ENCODE results near the gene CRLF3. TPM values are rescaled to one million over a fixed set of nuclear protein-coding genes. Genes with fewer than 3 reads are reported as not detected.

CRLF3 gene
- total and polyA plus RNA-seq, 10 of the 15 experiments (the other 5 are each of a cell fraction or from before 2014, with no cell fraction given) = 10.0 to 39.2 (median 26.7) TPM

DNA sequence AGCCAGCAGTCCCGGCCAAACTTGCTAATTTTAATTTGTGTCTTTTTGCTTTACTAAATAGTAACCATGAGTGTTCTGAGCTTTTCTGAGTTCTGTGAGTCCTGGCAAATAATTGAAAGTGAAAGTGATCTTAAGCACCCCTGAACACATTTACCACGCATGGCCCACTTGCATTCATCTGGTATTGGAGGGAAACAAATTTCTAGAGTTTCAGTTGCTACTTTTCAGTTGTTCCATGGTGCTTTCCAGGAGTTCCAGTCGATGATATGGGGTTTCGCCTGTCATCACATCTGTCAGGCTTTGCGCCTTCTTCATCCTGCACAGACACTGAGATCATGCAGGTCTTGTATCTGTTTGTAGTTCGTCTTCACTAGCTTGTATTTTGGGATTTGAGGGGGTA is 44.1 kb downstream of the CRLF3 start (continued):
- no peak for TF ChIP-seq BCLAF1 (IDR thresholded peaks at IDR 0.05)
- TF ChIP-seq BACH1 (IDR thresholded peaks at IDR 0.05; ENCODE audit: borderline replicate concordance) = no peak
- no peak for TF ChIP-seq EGR1 (IDR thresholded peaks at IDR 0.05; ENCODE audit: borderline replicate concordance in 1 of 2, low read depth in 2 of 2, low read length in 2 of 2)
- no peak for TF ChIP-seq KAT2A (conservative IDR thresholded peaks at IDR 0.05; ENCODE audit: control insufficient read depth, low read depth, low read length)
- TF ChIP-seq ZZZ3 (IDR thresholded peaks at IDR 0.05; ENCODE audit: control insufficient read depth, insufficient read length, low read depth) = no peak
- no peak for TF ChIP-seq CEBPZ (IDR thresholded peaks at IDR 0.05; ENCODE audit: low read depth, low read length)
- TF ChIP-seq IRF4 (IDR thresholded peaks at IDR 0.05; ENCODE audit: low read depth, low read length) = no peak; the same call in none of the 2 replicates
- TF ChIP-seq, protein P1, sequence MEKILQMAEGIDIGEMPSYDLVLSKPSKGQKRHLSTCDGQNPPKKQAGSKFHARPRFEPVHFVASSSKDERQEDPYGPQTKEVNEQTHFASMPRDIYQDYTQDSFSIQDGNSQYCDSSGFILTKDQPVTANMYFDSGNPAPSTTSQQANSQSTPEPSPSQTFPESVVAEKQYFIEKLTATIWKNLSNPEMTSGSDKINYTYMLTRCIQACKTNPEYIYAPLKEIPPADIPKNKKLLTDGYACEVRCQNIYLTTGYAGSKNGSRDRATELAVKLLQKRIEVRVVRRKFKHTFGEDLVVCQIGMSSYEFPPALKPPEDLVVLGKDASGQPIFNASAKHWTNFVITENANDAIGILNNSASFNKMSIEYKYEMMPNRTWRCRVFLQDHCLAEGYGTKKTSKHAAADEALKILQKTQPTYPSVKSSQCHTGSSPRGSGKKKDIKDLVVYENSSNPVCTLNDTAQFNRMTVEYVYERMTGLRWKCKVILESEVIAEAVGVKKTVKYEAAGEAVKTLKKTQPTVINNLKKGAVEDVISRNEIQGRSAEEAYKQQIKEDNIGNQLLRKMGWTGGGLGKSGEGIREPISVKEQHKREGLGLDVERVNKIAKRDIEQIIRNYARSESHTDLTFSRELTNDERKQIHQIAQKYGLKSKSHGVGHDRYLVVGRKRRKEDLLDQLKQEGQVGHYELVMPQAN (conservative IDR thresholded peaks at IDR 0.05) = no peak
- TF ChIP-seq, protein P2, sequence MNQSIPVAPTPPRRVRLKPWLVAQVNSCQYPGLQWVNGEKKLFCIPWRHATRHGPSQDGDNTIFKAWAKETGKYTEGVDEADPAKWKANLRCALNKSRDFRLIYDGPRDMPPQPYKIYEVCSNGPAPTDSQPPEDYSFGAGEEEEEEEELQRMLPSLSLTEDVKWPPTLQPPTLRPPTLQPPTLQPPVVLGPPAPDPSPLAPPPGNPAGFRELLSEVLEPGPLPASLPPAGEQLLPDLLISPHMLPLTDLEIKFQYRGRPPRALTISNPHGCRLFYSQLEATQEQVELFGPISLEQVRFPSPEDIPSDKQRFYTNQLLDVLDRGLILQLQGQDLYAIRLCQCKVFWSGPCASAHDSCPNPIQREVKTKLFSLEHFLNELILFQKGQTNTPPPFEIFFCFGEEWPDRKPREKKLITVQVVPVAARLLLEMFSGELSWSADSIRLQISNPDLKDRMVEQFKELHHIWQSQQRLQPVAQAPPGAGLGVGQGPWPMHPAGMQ (IDR thresholded peaks at IDR 0.05; ENCODE audit: borderline replicate concordance) = no peak
- TF ChIP-seq CREM (IDR thresholded peaks at IDR 0.05; ENCODE audit: low read depth) = peak; percentile 36; the same call in 1 of the 2 replicates
- no peak for TF ChIP-seq NFYB (IDR thresholded peaks at IDR 0.05; ENCODE audit: insufficient read depth, low read depth, low read length)
- TF ChIP-seq, protein P3, sequence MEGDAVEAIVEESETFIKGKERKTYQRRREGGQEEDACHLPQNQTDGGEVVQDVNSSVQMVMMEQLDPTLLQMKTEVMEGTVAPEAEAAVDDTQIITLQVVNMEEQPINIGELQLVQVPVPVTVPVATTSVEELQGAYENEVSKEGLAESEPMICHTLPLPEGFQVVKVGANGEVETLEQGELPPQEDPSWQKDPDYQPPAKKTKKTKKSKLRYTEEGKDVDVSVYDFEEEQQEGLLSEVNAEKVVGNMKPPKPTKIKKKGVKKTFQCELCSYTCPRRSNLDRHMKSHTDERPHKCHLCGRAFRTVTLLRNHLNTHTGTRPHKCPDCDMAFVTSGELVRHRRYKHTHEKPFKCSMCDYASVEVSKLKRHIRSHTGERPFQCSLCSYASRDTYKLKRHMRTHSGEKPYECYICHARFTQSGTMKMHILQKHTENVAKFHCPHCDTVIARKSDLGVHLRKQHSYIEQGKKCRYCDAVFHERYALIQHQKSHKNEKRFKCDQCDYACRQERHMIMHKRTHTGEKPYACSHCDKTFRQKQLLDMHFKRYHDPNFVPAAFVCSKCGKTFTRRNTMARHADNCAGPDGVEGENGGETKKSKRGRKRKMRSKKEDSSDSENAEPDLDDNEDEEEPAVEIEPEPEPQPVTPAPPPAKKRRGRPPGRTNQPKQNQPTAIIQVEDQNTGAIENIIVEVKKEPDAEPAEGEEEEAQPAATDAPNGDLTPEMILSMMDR (IDR thresholded peaks at IDR 0.05 in 2 of 3, conservative IDR thresholded peaks at IDR 0.05 in 1 of 3; ENCODE audit: control insufficient read depth in 2 of 3, extremely low read depth in 1 of 3, insufficient read depth in 1 of 3, low read depth in 3 of 3, low read length in 3 of 3) = no peak
- no peak for TF ChIP-seq SMARCA5 (IDR thresholded peaks at IDR 0.05)
- TF ChIP-seq, protein P4, sequence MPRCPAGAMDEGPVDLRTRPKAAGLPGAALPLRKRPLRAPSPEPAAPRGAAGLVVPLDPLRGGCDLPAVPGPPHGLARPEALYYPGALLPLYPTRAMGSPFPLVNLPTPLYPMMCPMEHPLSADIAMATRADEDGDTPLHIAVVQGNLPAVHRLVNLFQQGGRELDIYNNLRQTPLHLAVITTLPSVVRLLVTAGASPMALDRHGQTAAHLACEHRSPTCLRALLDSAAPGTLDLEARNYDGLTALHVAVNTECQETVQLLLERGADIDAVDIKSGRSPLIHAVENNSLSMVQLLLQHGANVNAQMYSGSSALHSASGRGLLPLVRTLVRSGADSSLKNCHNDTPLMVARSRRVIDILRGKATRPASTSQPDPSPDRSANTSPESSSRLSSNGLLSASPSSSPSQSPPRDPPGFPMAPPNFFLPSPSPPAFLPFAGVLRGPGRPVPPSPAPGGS (IDR thresholded peaks at IDR 0.05; ENCODE audit: borderline replicate concordance, insufficient read depth, low read depth, low read length, poor library complexity, severe bottlenecking) = no peak
- no peak for TF ChIP-seq CHD2 (IDR thresholded peaks at IDR 0.05; ENCODE audit: borderline replicate concordance, low read depth, low read length)

Data from GM12878 (cell line).